ENCODE data around the gene DHRS3. TPM values are rescaled to one million over a fixed set of nuclear protein-coding genes. Genes with fewer than 3 reads are reported as not detected.
"Not testable (repeated sequence)": the region's sequence is repeated elsewhere in the genome, so short reads cannot be mapped to it uniquely, and the experiment has no call there.

Gene DHRS3
- total and polyA plus RNA-seq, 10 donors = 8.9 to 41.0 (median 28.7) TPM

- Histone ChIP-seq H3K27me3 (replicated peaks in 1 of 7) (peaks cover 0 to 7% (median 0%) of the 10 kb centered on the region in 7 donors), H3K9me3 (peaks cover 0 to 21% (median 10%) of the 10 kb centered on the region in 8 donors), H3K27ac (no peak overlapping the region), H3K36me3 (peaks cover 0 to 9% (median 0%) of the 10 kb centered on the region in 6 donors), H3K4me1 (peaks cover 0 to 20% (median 9%) of the 10 kb centered on the region in 6 donors), H3K4me3 (no peak overlapping the region)
- 92 to 100% (median 94%) methylated on average over 2 of the region's 2 CpGs for WGBS, 5 donors
- TF ChIP-seq POLR2A (IDR thresholded peaks at IDR 0.05) (no peak), CTCF (IDR thresholded peaks at IDR 0.05 in 8 of 11, conservative IDR thresholded peaks at IDR 0.05 in 3 of 11) (no peak)
- intact Hi-C loops (cut with DNase I; ENCODE audit: low total_unique reads) = no loop called here
- DNase-seq = no peak
These were observed 78.7 kb downstream of the DHRS3 start for GRCh38 chr1:12539320-12539704.

GRCh38 chr1:12538536-12538935 is 79.5 kb downstream of the DHRS3 start:
- intact Hi-C loops (cut with DNase I; ENCODE audit: low total_unique reads) = not testable (repeated sequence)

DNA sequence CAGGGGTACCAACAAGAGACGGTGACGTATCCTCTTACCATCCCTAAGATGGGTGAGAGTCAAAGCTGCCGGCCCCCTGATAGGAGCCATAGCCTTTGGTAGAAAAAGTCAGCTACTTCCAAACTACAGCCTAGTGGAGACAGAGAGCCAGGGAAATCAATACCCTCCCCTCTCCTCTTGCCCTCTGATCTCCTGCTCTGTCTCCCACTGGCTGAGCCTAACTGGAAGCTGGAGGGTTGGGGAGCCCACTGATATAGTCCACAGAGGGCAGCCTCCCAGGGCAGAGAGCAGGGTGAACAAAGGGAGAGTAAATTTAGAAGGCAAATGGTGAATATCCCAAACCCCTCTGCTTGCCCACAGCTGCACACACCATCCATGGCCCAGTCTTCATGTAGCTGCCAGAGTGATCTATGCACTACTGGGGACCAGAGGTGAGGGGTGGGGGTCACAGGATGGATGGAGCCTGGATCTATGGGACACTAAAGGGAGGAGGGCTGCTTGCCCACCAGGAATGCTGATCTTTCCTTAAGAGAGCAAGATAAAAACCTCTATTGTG is 80.0 kb downstream of the DHRS3 start:
- intact Hi-C loops (cut with DNase I; ENCODE audit: low total_unique reads) = no loop called here
- Histone ChIP-seq H3K9me3 (peaks cover 0 to 21% (median 10%) of the 10 kb centered on the region in 8 donors), H3K4me1 (peaks cover 0 to 17% (median 9%) of the 10 kb centered on the region in 6 donors), H3K27me3 (replicated peaks in 1 of 7) (peaks cover 0 to 7% (median 0%) of the 10 kb centered on the region in 7 donors), H3K27ac (no peak overlapping the region), H3K4me3 (no peak overlapping the region), H3K36me3 (peaks cover 0 to 9% (median 0%) of the 10 kb centered on the region in 6 donors)
- 83 to 95% (median 85%) methylated on average over 3 of the region's 3 CpGs for WGBS, 5 donors
- no peak for DNase-seq
- no peak for TF ChIP-seq POLR2A (IDR thresholded peaks at IDR 0.05)
- no peak for TF ChIP-seq POLR2AphosphoS5 (IDR thresholded peaks at IDR 0.05)
- TF ChIP-seq CTCF (IDR thresholded peaks at IDR 0.05 in 8 of 11, conservative IDR thresholded peaks at IDR 0.05 in 3 of 11) = no peak

More at GRCh38 chr1:12538536-12538935, 79.5 kb downstream of the DHRS3 start:
- H3K36me3 ChIP-seq; H3K27ac ChIP-seq; H3K27me3 ChIP-seq (replicated peaks in 1 of 7); H3K4me3 ChIP-seq; DNase-seq: not testable (repeated sequence)
- 68 to 85% (median 76%) methylated on average over 3 of the region's 3 CpGs for WGBS, 5 donors
- peaks cover 0 to 17% (median 9%) of the 10 kb centered on the region in 6 donors for H3K4me1 ChIP-seq
- H3K9me3 ChIP-seq = peaks cover 0 to 21% (median 10%) of the 10 kb centered on the region in 8 donors

GRCh38 chr1:12537294-12537693 is 80.7 kb downstream of the DHRS3 start:
- DNase-seq = no peak
- TF ChIP-seq POLR2AphosphoS5 (IDR thresholded peaks at IDR 0.05) = no peak
- no peak for TF ChIP-seq CTCF (IDR thresholded peaks at IDR 0.05 in 8 of 11, conservative IDR thresholded peaks at IDR 0.05 in 3 of 11)
- no peak for TF ChIP-seq POLR2A (IDR thresholded peaks at IDR 0.05)
- Histone ChIP-seq H3K36me3 (peaks cover 0 to 9% (median 0%) of the 10 kb centered on the region in 6 donors), H3K9me3 (peaks cover 0 to 21% (median 10%) of the 10 kb centered on the region in 8 donors), H3K4me1 (peaks cover 0 to 17% (median 9%) of the 10 kb centered on the region in 6 donors), H3K4me3 (no peak overlapping the region), H3K27me3 (replicated peaks in 1 of 7) (peaks cover 0 to 7% (median 0%) of the 10 kb centered on the region in 7 donors), H3K27ac (no peak overlapping the region)
- intact Hi-C loops (cut with DNase I; ENCODE audit: low total_unique reads) = no loop called here
- 90 to 96% (median 92%) methylated on average over 4 of the region's 4 CpGs for WGBS, 5 donors

All from spleen (tissue), 11 donors.